A673 (cell line): Measurements from ENCODE around the gene ANKRD30BL.
"Not testable (repeated sequence)": the region's sequence is repeated elsewhere in the genome, so short reads cannot be mapped to it uniquely, and the experiment has no call there.

Source experiments
- EZH2 ChIP-seq: fragments of 200-600 bp; sonication (generic); IDR thresholded peaks from 2 replicates; pipeline ENCODE4 v1.6.1; 2017; ENCODE audit warnings: borderline replicate concordance, low read depth, mild to moderate bottlenecking, mixed read lengths, antibody characterized with exemption, low read length; ENCODE audit not compliant: poor library complexity, severe bottlenecking
- TF ChIP-seq, protein P1 (sequence below): fragments of 300-800, 200-600 bp; sonication (generic); conservative IDR thresholded peaks from 2 replicates; pipeline ENCODE4 v1.5.1; 2017; ENCODE audit warnings: low read depth, mild to moderate bottlenecking, antibody characterized with exemption, low read length, moderate library complexity, mixed read lengths

DNA sequence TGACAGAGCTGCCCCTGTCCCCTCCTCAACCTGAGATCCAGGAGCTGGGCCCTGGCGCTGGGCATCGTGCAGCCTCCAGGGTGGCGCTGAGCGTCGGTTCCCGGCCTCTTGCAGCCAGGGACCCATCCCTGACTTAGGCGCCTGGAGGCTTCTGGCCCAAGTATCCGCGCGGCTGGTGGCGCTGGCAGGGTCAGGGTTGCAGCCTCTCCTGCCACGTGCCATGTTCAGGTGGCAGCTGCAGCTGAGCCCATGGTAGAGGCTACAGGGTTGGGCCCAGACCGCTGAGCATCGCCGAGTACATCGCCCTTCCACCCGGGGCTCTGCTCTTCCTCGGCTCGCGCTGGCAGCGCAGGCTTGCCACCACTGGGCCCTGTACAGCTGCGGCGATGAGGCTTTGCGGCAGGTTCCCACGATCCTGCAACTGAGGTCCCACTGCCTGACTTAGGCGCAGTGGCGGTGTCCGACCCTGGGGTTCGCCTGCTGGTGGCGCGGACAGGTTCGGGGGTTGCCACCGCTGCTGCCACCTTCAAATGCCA is 441 bp upstream of the ANKRD30BL start:
- TF ChIP-seq, protein P1, sequence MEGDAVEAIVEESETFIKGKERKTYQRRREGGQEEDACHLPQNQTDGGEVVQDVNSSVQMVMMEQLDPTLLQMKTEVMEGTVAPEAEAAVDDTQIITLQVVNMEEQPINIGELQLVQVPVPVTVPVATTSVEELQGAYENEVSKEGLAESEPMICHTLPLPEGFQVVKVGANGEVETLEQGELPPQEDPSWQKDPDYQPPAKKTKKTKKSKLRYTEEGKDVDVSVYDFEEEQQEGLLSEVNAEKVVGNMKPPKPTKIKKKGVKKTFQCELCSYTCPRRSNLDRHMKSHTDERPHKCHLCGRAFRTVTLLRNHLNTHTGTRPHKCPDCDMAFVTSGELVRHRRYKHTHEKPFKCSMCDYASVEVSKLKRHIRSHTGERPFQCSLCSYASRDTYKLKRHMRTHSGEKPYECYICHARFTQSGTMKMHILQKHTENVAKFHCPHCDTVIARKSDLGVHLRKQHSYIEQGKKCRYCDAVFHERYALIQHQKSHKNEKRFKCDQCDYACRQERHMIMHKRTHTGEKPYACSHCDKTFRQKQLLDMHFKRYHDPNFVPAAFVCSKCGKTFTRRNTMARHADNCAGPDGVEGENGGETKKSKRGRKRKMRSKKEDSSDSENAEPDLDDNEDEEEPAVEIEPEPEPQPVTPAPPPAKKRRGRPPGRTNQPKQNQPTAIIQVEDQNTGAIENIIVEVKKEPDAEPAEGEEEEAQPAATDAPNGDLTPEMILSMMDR, result not testable (repeated sequence)
- not testable (repeated sequence) for TF ChIP-seq EZH2
